DND-41 (cell line): ENCODE measurements around the gene SNAPIN.

Experiments
- ATAC-seq: fragments of 200-7000 bp; cut with Tn5 transposase; 3 replicates; pipeline ENCODE4 v1.9.1; 2021; ENCODE audit warnings: low read depth; ENCODE audit not compliant: insufficient read depth
- DNase-seq: peaks from one replicate; pipeline ENCODE4 v3.0.0-alpha.2; 2020
- H2AFZ ChIP-seq: 2 replicates; pipeline ENCODE4 v1.6.0; 2012; ENCODE audit warnings: low read depth, low read length
- H3K27ac ChIP-seq: 2 replicates; pipeline ENCODE4 v1.5.1; 2012; ENCODE audit warnings: low read length, inconsistent platforms
- H3K27me3 ChIP-seq: fragments of 200-600 bp; sonication (generic); 2 replicates; pipeline ENCODE4 v1.6.0; 2012; ENCODE audit warnings: low read length, mild to moderate bottlenecking, inconsistent platforms; ENCODE audit not compliant: insufficient read depth, poor library complexity
- H3K36me3 ChIP-seq: 2 replicates; pipeline ENCODE4 v1.5.1; 2012; ENCODE audit warnings: low read length, inconsistent platforms; ENCODE audit not compliant: insufficient read depth
- H3K4me1 ChIP-seq: 2 replicates; pipeline ENCODE4 v1.5.1; 2012; ENCODE audit warnings: mild to moderate bottlenecking, low read length; ENCODE audit not compliant: insufficient read depth
- H3K4me2 ChIP-seq: 2 replicates; pipeline ENCODE4 v1.6.0; 2012; ENCODE audit warnings: mild to moderate bottlenecking, moderate library complexity, low read length, inconsistent platforms; ENCODE audit not compliant: insufficient read depth
- H3K4me3 ChIP-seq, 2 experiments: fragments of 200-600 bp in 1 of 2; shearing (Covaris generic) in 1 of 2; 2 replicates each; pipeline ENCODE4 v1.5.1; 2012 to 2016; ENCODE audit warnings: inconsistent platforms in 2 of 2, low read length in 2 of 2, mild to moderate bottlenecking in 2 of 2, low read depth in 1 of 2, moderate library complexity in 1 of 2
- H3K79me2 ChIP-seq: 2 replicates; pipeline ENCODE4 v1.6.0; 2012; ENCODE audit warnings: low read length, inconsistent platforms; ENCODE audit not compliant: insufficient read depth
- H3K9ac ChIP-seq: 2 replicates; pipeline ENCODE4 v1.6.0; 2012; ENCODE audit warnings: low read depth, mild to moderate bottlenecking, inconsistent platforms, low read length, moderate library complexity
- H3K9me3 ChIP-seq: 2 replicates; pipeline ENCODE4 v1.5.1; 2012; ENCODE audit warnings: low read length, moderate library complexity, mild to moderate bottlenecking, inconsistent platforms; ENCODE audit not compliant: insufficient read depth, severe bottlenecking
- H4K20me1 ChIP-seq: 2 replicates; pipeline ENCODE4 v1.6.0; 2012; ENCODE audit warnings: low read length; ENCODE audit not compliant: insufficient read depth
- CTCF ChIP-seq: IDR thresholded peaks from 2 replicates; pipeline ENCODE4 v1.5.1; 2012; ENCODE audit warnings: borderline replicate concordance, low read length, moderate library complexity, mild to moderate bottlenecking; ENCODE audit not compliant: poor library complexity, severe bottlenecking; ENCODE audit errors: extremely low read depth
- EZH2 ChIP-seq: IDR thresholded peaks from 3 replicates; pipeline ENCODE4 v1.6.1; 2012; ENCODE audit warnings: borderline replicate concordance, low read depth, mild to moderate bottlenecking, moderate library complexity, low read length, inconsistent platforms; ENCODE audit not compliant: severe bottlenecking

Gene SNAPIN

GRCh38 chr1:153610334-153610733 is 48.2 kb upstream of the SNAPIN start:
- Histone ChIP-seq H3K9ac (no peak overlapping the region), H2AFZ (no peak overlapping the region), H3K27ac (no peak overlapping the region), H3K27me3 (no peaks in the 10 kb centered on the region), H3K79me2 (no peaks in the 10 kb centered on the region), H3K36me3 (no peaks in the 10 kb centered on the region), H3K4me2 (no peak overlapping the region), H4K20me1 (no peaks in the 10 kb centered on the region), H3K4me3 (no peak overlapping the region), H3K9me3 (no peaks in the 10 kb centered on the region), H3K4me1 (no peaks in the 10 kb centered on the region)
- DNase-seq, result no peak
- TF ChIP-seq EZH2 (no peak), CTCF (no peak)
- no peak for ATAC-seq

- Histone ChIP-seq H3K9ac (no peak overlapping the region), H3K79me2 (no peaks in the 10 kb centered on the region)
These were observed 47.6 kb upstream of the SNAPIN start for GRCh38 chr1:153610811-153611301.

GRCh38 chr1:153611356-153611755 is 47.1 kb upstream of the SNAPIN start:
- Histone ChIP-seq H3K4me1 (no peaks in the 10 kb centered on the region), H3K9ac (no peak overlapping the region)

More at GRCh38 chr1:153610811-153611301, 47.6 kb upstream of the SNAPIN start:
- Histone ChIP-seq H3K4me1 (no peaks in the 10 kb centered on the region), H3K4me3 (no peak overlapping the region), H4K20me1 (no peaks in the 10 kb centered on the region), H3K4me2 (no peak overlapping the region), H3K9me3 (no peaks in the 10 kb centered on the region), H3K27me3 (no peaks in the 10 kb centered on the region), H3K36me3 (no peaks in the 10 kb centered on the region), H2AFZ (no peak overlapping the region), H3K27ac (no peak overlapping the region)
- no peak for DNase-seq
- ATAC-seq, result no peak
- TF ChIP-seq EZH2 (no peak), CTCF (no peak)

More at GRCh38 chr1:153611356-153611755, 47.1 kb upstream of the SNAPIN start:
- Histone ChIP-seq H3K36me3 (no peaks in the 10 kb centered on the region), H3K27ac (no peak overlapping the region), H2AFZ (no peak overlapping the region), H3K79me2 (no peaks in the 10 kb centered on the region), H4K20me1 (no peaks in the 10 kb centered on the region), H3K4me3 (no peak overlapping the region), H3K4me2 (no peak overlapping the region), H3K27me3 (no peaks in the 10 kb centered on the region), H3K9me3 (no peaks in the 10 kb centered on the region)
- no peak for TF ChIP-seq CTCF
- TF ChIP-seq EZH2, result no peak
- no peak for ATAC-seq
- no peak for DNase-seq
